Mesodermal cell (in vitro differentiated cells): ENCODE results near the gene PBOV1.
"Not testable (repeated sequence)": the region's sequence is repeated elsewhere in the genome, so short reads cannot be mapped to it uniquely, and the experiment has no call there.

Source experiments
- H3K27ac ChIP-seq: 2 replicates; pipeline ENCODE4 v1.7.0; 2013; ENCODE audit warnings: mild to moderate bottlenecking, low read depth, low read length, moderate library complexity; ENCODE audit not compliant: severe bottlenecking
- H3K36me3 ChIP-seq: 2 replicates; pipeline ENCODE4 v1.7.1; 2013; ENCODE audit warnings: mild to moderate bottlenecking, low read length, moderate library complexity; ENCODE audit not compliant: control insufficient read depth, insufficient read depth
- H3K4me1 ChIP-seq: one replicate; pipeline ENCODE4 v1.7.1; 2013; ENCODE audit warnings: mild to moderate bottlenecking, low read length; ENCODE audit not compliant: insufficient read depth, control insufficient read depth, poor library complexity, severe bottlenecking
- H3K4me3 ChIP-seq: 2 replicates; pipeline ENCODE4 v1.7.0; 2013; ENCODE audit warnings: low read length, control low read depth, mild to moderate bottlenecking; ENCODE audit not compliant: insufficient read depth, poor library complexity, severe bottlenecking; ENCODE audit errors: extremely low read depth
- H3K9me3 ChIP-seq: 2 replicates; pipeline ENCODE4 v1.7.1; 2013; ENCODE audit warnings: mild to moderate bottlenecking, low read length, moderate library complexity; ENCODE audit not compliant: control insufficient read depth
- WGBS, 2 experiments: methylation state at CpG; one replicate each; pipeline ENCODE4 v1.1.5; 2013; ENCODE audit warnings: missing lambda C conversion rate in 2 of 2; ENCODE audit not compliant: insufficient coverage in 2 of 2; 5-methylcytosine and 5-hydroxymethylcytosine counted together

PBOV1 gene

GRCh38 chr6:138226700-138227315, 8.5 kb upstream of the PBOV1 start:
- Histone ChIP-seq H3K4me1 (no peaks in the 10 kb centered on the region), H3K27ac (no peak overlapping the region), H3K4me3 (no peak overlapping the region), H3K36me3 (no peaks in the 10 kb centered on the region), H3K9me3 (no peaks in the 10 kb centered on the region)
- 87 to 100% methylated on average over 3 of the region's 4 CpGs for WGBS, 2 experiments

DNA sequence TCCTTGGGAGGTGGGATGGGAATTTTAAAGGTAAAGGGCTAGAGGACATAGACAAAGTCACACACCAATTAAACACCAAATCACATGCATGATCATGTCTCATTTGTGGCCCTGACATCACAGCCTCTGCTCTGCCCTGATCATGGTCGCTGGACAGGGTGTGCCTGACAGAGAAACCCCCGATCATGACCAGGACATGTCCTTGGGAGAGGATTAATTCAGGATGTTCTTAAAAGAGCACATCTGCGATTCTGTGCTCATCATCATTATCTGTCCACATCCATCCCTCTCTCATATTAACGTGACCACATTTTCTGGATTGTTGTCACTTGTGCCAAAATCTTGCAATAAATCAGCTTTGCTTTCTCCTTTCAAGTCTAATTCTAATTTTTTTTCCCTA, 7.7 kb upstream of the PBOV1 start:
- no peak overlapping the region for H3K27ac ChIP-seq
- H3K4me1 ChIP-seq, result no peaks in the 10 kb centered on the region
- no peaks in the 10 kb centered on the region for H3K9me3 ChIP-seq
- 79 to 89% methylated on average over 2 to 3 of the region's 4 CpGs for WGBS, 2 experiments
- H3K36me3 ChIP-seq, result no peaks in the 10 kb centered on the region
- no peak overlapping the region for H3K4me3 ChIP-seq

- H3K4me3 ChIP-seq, result no peak overlapping the region
- H3K27ac ChIP-seq, result no peak overlapping the region
- H3K9me3 ChIP-seq, result no peaks in the 10 kb centered on the region
- 75% methylated on average over 2 to 4 of the region's 4 CpGs for WGBS, 2 experiments
- no peaks in the 10 kb centered on the region for H3K4me1 ChIP-seq
- H3K36me3 ChIP-seq, result no peaks in the 10 kb centered on the region
Measured at GRCh38 chr6:138222901-138223546, 4.7 kb upstream of the PBOV1 start.

GRCh38 chr6:138219901-138220300, 1.6 kb upstream of the PBOV1 start:
- Histone ChIP-seq H3K4me3 (no peak overlapping the region), H3K9me3 (no peaks in the 10 kb centered on the region), H3K27ac (no peak overlapping the region), H3K36me3 (no peaks in the 10 kb centered on the region), H3K4me1 (no peaks in the 10 kb centered on the region)
- 88 to 89% methylated on average over 3 to 4 of the region's 4 CpGs for WGBS, 2 experiments

DNA sequence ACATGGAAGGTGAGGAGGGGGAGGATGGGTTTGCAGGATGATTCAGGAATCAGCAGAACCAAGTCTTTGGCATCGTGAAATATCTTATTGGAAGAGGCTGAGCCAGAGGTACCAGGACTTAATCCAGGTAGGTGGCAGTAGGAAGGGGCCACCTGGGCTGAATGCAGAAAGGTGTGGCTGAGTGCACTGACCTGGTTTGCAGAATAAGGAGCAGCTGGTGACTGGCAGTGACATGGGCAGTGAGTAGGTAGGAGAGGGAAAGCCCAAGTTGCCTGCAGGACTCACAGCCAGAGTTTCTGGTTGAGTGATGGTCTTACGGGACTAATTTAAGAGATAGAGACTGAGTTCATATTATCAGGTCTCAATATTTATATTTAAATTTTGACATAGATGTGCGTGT, 1.1 kb upstream of the PBOV1 start:
- H3K27ac ChIP-seq, result no peak overlapping the region
- H3K36me3 ChIP-seq, result no peaks in the 10 kb centered on the region
- 40 to 58% methylated on average over 1 of the region's 3 CpGs for whole genome bisulfite sequencing, 2 experiments
- H3K4me1 ChIP-seq, result no peaks in the 10 kb centered on the region
- no peak overlapping the region for H3K4me3 ChIP-seq
- H3K9me3 ChIP-seq, result no peaks in the 10 kb centered on the region

GRCh38 chr6:138215093-138215782, 3.1 kb downstream of the PBOV1 start:
- Histone ChIP-seq H3K9me3 (no peaks in the 10 kb centered on the region), H3K4me3 (no peak overlapping the region), H3K27ac (no peak overlapping the region), H3K36me3 (no peaks in the 10 kb centered on the region), H3K4me1 (no peaks in the 10 kb centered on the region)
- WGBS, 2 experiments, result 89 to 93% methylated on average over 6 of the region's 7 CpGs

- WGBS, 2 experiments, result no CpG with 5 or more reads among the region's 2 CpGs
- not testable (repeated sequence) for H3K4me3 ChIP-seq, H3K4me1 ChIP-seq, H3K9me3 ChIP-seq, H3K36me3 ChIP-seq, H3K27ac ChIP-seq
Measured at GRCh38 chr6:138212530-138212929, 5.8 kb downstream of the PBOV1 start.

DNA sequence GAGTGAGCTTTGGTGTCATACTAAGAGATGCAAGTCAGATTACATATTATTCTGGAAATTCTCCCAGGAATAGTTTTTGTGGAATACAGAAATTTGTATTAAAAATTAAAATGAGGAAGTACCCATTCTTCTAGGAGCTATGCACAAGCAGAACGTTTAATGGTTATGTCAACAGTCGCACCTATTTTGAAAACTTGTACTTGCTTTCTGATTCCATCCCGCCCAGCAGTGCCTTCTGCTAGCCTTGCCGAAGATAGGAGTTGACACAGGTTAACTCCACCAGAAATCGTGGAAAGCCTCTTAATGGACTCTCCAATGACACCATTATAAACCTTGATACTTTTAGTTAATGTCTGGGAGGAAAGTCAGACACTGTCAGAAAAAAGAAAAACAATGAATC, 6.7 kb downstream of the PBOV1 start:
- no peak overlapping the region for H3K27ac ChIP-seq
- H3K4me3 ChIP-seq, result no peak overlapping the region
- H3K9me3 ChIP-seq, result no peaks in the 10 kb centered on the region
- 92 to 93% methylated on average over 2 to 4 of the region's 5 CpGs for WGBS, 2 experiments
- no peaks in the 10 kb centered on the region for H3K36me3 ChIP-seq
- no peaks in the 10 kb centered on the region for H3K4me1 ChIP-seq

DNA sequence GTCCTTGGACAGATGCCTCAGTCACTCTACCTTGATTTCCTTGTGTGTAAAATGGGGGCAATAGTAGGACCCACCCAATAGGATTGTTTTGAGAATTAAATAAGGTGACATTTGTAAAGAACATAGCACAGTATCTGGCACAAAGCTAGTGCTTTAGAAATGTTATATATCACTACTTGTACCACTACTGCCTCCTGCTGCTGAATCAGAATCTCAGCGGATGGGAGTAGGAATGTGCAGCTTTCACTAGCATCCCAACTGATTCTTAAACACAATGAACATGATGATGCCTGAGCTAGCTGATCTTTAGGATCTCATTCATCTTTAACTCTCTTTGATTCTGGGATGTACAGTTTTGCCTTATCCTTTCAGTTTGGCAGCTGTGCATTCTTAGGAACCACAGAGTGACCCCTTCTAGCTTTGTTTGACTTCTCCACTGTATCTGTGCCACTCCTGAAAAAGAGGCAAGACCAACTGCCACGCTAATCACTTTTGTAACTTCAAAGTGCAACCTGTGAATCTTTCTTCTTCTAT, 7.2 kb downstream of the PBOV1 start:
- H3K27ac ChIP-seq, result no peak overlapping the region
- WGBS, 2 experiments, result 100% methylated on average over 1 of the region's 2 CpGs; no CpG with 5 or more reads in 1 of the 2 experiments
- no peaks in the 10 kb centered on the region for H3K9me3 ChIP-seq
- no peak overlapping the region for H3K4me3 ChIP-seq
- H3K4me1 ChIP-seq, result no peaks in the 10 kb centered on the region
- H3K36me3 ChIP-seq, result no peaks in the 10 kb centered on the region

DNA sequence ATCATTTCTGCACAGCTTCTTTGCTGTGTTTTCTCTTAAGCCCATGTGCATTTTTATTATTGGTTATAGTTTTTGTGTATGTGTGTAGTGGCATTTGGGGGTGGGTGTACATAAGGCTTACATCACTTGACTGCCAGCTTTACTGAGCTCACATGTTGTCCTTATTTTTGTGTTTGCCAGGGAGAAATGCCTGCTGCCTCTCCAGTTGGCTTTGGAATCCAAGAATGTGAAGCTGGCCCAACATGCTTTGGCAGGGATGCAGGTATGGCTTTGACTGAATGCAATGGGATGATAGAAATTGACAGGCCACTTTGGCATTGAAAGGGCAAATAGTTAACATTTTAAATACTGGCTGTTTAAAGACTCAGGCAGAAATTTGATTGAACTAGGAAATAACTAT, 11.4 kb downstream of the PBOV1 start:
- Histone ChIP-seq H3K9me3 (no peaks in the 10 kb centered on the region), H3K4me3 (no peak overlapping the region), H3K36me3 (no peaks in the 10 kb centered on the region), H3K27ac (no peak overlapping the region), H3K4me1 (no peaks in the 10 kb centered on the region)
